ENCODE results near the gene TMPRSS11F. TPM values are rescaled to one million over a fixed set of nuclear protein-coding genes. Genes with fewer than 3 reads are reported as not detected.

The TMPRSS11F gene
- total RNA-seq = not detected in 2 replicates

DNA sequence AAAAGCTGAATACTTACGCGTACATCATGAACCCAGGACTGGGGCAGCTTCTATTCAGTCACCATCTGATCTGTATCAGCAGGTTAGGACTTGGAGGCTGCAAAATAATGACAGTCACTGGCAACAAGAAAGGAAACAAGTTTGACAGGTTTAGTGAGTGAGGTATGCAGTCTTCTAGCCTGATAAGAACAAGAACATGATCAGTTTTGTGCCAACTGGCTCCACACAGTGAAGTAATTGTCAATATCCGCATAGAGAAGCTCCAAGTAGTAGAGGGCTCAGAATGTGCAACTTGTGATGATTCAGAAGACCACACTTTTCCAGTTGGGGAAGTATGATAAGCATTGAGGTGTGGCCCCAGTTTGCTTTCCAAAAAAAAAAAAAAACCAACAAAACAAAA is at the start of gene TMPRSS11F:
Gene TMPRSS11F (minus strand): TSS at position 77 of the 400 bp plus-strand sequence. CDS start 49 bp downstream, at position 28.

Small RNA genes lying within 50 kb of the gene (small RNA-seq; reads per million reads assigned to genes)
- 0.25 reads per million for gene RNU6-95P

Other genes with a start within 250 kb of the TMPRSS11F start
- gene TMPRSS11D, start 245.9 kb downstream of the TMPRSS11F start, total RNA-seq = not detected in 2 replicates
- not detected in 2 replicates for gene TMPRSS11A, start 166.4 kb downstream of the TMPRSS11F start, total RNA-seq
- gene TMPRSS11B, start 115.8 kb upstream of the TMPRSS11F start, total RNA-seq = not detected in 2 replicates
- 29.5 and 33.8 TPM in 2 replicates for gene YTHDC1, start 220.2 kb upstream of the TMPRSS11F start, total RNA-seq

Data from subcutaneous preadipocyte (primary cell).